GM13977 (cell line): ENCODE measurements around the gene ITPR3.

Experiments used
- DNase-seq: peaks from one replicate; pipeline ENCODE4 v3.0.0; 2012; ENCODE audit warnings: low spot score
- in situ Hi-C: fragments of 300-500 bp; cut with MboI; formaldehyde crosslinking; loops from one replicate; pipeline ENCODE4 v1.12.0; 2022; ENCODE audit warnings: low sequenced_read_pairs, low pct_unique_long_range_greater_than_20kb, mixed read lengths, inconsistent platforms; ENCODE audit not compliant: unreplicated experiment
- TF ChIP-seq, protein P1 (sequence below): IDR thresholded peaks from 2 replicates; pipeline ENCODE4 v1.5.1; 2012; ENCODE audit warnings: mild to moderate bottlenecking, control low read depth; ENCODE audit not compliant: insufficient read depth; ENCODE audit errors: extremely low read depth, missing control alignments

Gene ITPR3

DNA sequence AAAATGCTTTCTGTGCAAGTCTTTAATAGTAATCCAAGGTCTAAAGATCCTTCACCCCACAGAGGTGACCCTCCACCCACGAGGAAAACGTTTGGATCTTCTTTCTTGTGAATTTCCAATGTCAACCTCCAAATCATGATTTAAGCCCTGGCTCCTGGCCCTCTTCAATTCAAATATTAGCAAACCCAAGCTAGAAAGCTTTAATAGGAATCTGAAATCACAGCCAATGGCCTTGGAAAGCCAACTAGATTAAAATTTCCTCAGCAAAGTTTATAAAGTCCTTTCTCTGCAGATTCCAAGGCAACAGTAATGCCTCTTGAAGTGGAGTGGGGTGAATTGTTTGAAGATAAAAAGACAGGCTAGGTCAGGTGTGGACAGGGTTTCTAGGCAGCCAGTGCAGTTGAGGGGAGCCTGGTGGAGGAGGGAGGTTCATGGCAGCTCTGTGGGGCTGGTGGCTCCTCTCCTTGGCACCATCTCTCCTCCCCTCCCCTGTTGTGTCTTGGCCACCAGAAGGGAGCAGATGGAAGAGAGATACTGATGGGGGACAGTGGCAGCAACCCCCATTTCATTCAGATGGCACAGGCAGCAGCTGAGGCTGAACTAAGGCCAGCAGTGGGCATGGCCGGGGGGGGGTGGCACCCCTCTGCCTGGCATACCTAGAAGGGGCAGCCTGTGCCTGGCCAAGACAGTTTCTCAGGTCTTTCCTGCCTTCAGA lies 102.4 kb downstream of the ITPR3 start:
- TF ChIP-seq, protein P1, sequence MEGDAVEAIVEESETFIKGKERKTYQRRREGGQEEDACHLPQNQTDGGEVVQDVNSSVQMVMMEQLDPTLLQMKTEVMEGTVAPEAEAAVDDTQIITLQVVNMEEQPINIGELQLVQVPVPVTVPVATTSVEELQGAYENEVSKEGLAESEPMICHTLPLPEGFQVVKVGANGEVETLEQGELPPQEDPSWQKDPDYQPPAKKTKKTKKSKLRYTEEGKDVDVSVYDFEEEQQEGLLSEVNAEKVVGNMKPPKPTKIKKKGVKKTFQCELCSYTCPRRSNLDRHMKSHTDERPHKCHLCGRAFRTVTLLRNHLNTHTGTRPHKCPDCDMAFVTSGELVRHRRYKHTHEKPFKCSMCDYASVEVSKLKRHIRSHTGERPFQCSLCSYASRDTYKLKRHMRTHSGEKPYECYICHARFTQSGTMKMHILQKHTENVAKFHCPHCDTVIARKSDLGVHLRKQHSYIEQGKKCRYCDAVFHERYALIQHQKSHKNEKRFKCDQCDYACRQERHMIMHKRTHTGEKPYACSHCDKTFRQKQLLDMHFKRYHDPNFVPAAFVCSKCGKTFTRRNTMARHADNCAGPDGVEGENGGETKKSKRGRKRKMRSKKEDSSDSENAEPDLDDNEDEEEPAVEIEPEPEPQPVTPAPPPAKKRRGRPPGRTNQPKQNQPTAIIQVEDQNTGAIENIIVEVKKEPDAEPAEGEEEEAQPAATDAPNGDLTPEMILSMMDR, result no peak
- in situ Hi-C loops, result no loop called here
- no peak for DNase-seq

DNA sequence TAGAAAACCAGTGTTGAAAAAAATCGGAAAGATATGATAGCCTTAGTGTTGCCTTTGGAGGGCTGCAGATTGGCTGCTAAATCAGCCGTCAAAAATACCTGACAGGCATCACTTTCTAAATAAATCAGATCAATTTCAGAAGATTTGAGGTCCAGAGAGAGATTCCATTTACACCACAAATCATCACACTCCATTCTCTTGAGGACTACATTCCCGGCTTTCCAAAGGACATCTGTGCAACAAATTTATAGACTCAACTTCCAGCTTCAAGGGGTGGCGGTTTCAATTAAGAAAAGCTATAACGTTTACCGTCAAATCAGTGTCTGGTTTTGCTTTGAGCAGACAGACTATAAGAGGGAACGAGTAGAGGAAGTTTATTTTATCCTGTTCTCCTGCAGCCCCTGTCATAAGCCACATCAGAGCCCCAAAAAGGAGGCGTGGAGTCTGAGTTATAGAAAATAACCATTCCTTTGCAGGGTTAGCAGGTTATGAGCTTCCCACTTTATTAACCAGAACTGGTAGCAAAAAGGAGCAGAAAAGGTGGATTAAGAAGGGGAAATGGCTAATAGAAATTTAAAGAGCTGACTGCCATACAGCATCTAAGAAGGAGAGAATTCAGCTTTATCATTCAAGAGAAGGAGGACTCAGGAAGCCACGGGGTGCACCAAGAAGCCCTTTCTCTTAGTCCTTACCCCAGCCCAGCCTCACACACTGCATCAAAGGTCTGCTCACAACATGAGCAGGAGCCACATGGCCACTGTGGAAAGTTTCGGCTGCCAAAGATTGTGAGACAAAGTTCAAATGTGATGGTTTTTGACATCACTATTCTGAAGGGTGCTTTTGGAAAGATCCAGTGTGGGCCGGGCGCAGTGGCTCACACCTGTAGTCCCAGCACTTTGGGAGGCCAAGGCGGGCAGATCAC lies 103.2 kb downstream of the ITPR3 start:
- TF ChIP-seq, protein P1, result no peak
- in situ Hi-C loops, result no loop called here
- no peak for DNase-seq

DNA sequence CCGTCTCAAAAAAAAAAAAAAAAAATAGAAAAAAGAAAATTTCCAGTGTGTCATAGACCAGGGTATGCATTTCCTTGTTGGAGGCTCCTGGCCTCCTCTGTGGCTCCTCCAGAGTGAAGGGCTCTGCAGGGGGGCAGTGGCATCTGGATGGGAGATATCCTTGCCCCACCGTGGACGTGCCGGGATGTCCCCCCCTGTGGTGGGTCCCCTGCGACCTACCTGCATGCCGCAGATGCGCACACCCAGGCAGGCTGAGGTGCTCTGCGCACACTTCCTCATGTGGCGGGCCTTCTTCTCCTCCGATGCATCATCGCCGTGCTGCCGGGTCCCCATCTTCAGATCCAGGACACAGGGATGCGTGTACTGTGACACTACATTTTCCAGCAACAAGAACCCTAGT lies 104.1 kb downstream of the ITPR3 start:
- in situ Hi-C loops, result no loop called here
- TF ChIP-seq, protein P1, result no peak
- no peak for DNase-seq

DNA sequence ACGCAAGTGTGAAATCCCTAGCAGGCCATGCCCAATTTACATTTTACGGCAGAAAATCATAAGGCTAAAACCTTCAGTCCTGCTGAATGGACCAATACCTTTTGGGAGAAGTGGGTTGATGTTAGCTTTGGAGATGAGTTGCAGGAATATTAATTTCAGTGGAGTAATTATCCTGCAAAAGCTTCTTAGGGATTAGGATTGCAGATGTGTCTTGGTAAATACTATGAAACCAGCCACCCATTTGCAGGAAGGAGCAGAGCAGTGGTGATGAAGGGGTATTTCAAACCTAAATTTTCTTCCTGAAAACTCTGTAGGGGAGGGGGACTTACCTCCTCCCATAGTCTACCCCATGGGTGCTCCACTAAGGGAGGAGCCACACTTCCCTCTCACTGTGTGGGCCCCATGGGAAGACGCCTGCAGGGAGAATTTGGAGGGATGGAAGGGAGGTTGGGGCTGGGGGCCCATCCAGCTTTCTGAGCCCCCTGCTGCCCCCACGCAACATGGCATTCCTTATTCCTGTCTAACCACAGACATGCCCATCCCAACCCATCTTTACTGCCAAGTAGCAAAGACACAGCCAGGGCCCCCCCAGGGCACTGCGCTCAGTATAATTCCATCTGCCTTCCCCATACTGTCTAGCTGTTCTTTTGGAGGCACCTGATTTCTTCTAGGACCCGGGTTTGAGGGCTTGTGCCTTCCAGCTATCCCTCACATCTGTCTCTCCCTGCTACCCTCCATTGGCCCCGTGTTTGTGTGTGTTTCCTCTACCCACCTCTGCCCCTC lies 105.0 kb downstream of the ITPR3 start:
- DNase-seq, result no peak
- in situ Hi-C loops, result no loop called here

DNA sequence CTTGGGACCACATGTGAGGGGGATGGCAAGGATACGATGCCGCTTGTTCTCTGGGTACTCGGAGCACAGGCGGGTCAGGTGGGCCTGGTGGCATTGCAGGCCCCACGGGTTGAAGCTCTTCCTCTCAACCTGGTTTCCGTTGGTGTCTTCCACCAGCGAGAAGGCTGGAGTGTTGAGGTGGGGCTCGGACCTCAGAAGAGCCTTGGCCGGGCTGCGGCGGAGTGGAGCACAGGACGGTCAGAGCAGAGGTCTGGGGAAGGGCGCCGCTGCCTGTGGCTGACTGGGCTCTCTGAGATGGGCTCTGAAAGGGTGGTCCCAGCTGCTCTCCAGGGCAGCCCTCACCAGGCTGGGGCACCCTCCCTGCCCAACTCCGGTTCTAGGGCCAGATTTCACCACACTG lies 105.6 kb downstream of the ITPR3 start:
- in situ Hi-C loops, result no loop called here
- DNase-seq, result no peak
- TF ChIP-seq, protein P1, result no peak

More for the DNA sequence above, 105.0 kb downstream of the ITPR3 start:
- TF ChIP-seq, protein P1, result no peak

DNA sequence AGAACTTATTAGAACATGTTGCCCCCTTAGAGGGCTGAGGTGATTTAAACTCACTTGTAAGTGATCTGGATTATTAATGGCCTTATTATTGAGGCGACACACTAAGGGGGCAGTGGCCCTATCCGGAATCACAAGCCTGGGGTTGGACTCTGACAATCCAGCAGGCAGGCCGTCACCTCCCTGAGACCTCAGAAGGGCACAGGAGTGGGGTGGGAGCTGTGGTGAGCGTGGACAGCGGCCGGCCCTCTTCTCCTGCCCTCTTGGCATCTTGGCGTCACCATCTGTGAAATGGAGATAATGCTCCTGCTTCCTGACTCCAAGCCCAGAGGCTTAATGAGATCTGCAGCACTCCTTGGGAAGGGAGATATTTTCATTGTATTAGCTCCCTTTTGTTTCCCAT lies 106.0 kb downstream of the ITPR3 start:
- DNase-seq, result no peak
- in situ Hi-C loops, result no loop called here
- TF ChIP-seq, protein P1, result no peak
